GM23338 (cell line): ENCODE results near the gene HTATSF1. TPM values are rescaled to one million over a fixed set of nuclear protein-coding genes. Genes with fewer than 3 reads are reported as not detected.

Experiments used
- ATAC-seq: fragments of 200-7000 bp; cut with Tn5 transposase; 3 replicates; pipeline ENCODE4 v1.9.1; 2020
- DNase-seq: peaks from one replicate; pipeline ENCODE4 v3.0.0-alpha.2; 2015; ENCODE audit warnings: low spot score
- H2AFZ ChIP-seq: fragments of 200-600 bp; sonication (generic); 2 replicates; pipeline ENCODE4 v1.8.0; 2016; ENCODE audit warnings: antibody characterized with exemption, mild to moderate bottlenecking, moderate library complexity
- H3F3A ChIP-seq: fragments of 200-600 bp; sonication (generic); replicated peaks from 2 replicates; pipeline ENCODE4 v1.8.0; 2017; ENCODE audit warnings: antibody characterized with exemption, mixed run types, low read depth
- H3K27ac ChIP-seq: fragments of 200-600 bp; sonication (generic); 2 replicates; pipeline ENCODE4 v1.6.1; 2016; ENCODE audit warnings: low read depth
- H3K27me3 ChIP-seq: fragments of 200-600 bp; sonication (generic); 2 replicates; pipeline ENCODE4 v1.8.0; 2016; ENCODE audit warnings: mild to moderate bottlenecking, mixed run types, moderate library complexity; ENCODE audit not compliant: insufficient read depth
- H3K36me3 ChIP-seq: fragments of 200-600 bp; sonication (generic); 2 replicates; pipeline ENCODE4 v1.8.0; 2016; ENCODE audit warnings: mild to moderate bottlenecking; ENCODE audit not compliant: insufficient read depth
- H3K4me1 ChIP-seq: fragments of 200-600 bp; sonication (generic); 2 replicates; pipeline ENCODE4 v1.8.0; 2016; ENCODE audit warnings: mild to moderate bottlenecking, moderate library complexity; ENCODE audit not compliant: insufficient read depth
- H3K4me2 ChIP-seq: fragments of 200-600 bp; sonication (generic); 2 replicates; pipeline ENCODE4 v1.7.1; 2017; ENCODE audit warnings: mixed run types
- H3K4me3 ChIP-seq: fragments of 200-600 bp; sonication (generic); 2 replicates; pipeline ENCODE4 v1.6.1; 2016; ENCODE audit warnings: mixed run types
- H3K79me2 ChIP-seq: fragments of 200-600 bp; sonication (generic); replicated peaks from 2 replicates; pipeline ENCODE4 v1.8.0; 2017; ENCODE audit warnings: mild to moderate bottlenecking; ENCODE audit not compliant: insufficient read depth
- H3K9me2 ChIP-seq: fragments of 200-600 bp; sonication (generic); 2 replicates; pipeline ENCODE4 v1.8.0; 2017; ENCODE audit not compliant: insufficient read depth
- H4K20me1 ChIP-seq: fragments of 200-600 bp; sonication (generic); replicated peaks from 2 replicates; pipeline ENCODE4 v1.8.0; 2017; ENCODE audit warnings: mild to moderate bottlenecking; ENCODE audit not compliant: insufficient read depth
- H3K27ac Mint-ChIP-seq: 2 replicates; pipeline ENCODE4 v1.8.0; 2020; ENCODE audit warnings: inconsistent platforms, mild to moderate bottlenecking, moderate library complexity, mixed read lengths
- H3K27me3 Mint-ChIP-seq: 3 replicates; pipeline ENCODE4 v1.8.0; 2022; ENCODE audit warnings: low read depth, mild to moderate bottlenecking, moderate library complexity, mixed read lengths, inconsistent platforms; ENCODE audit not compliant: insufficient read depth, poor library complexity
- H3K36me3 Mint-ChIP-seq: 3 replicates; pipeline ENCODE4 v1.8.0; 2021; ENCODE audit warnings: low read depth, mild to moderate bottlenecking, inconsistent platforms, moderate library complexity, mixed read lengths
- H3K4me1 Mint-ChIP-seq: 3 replicates; pipeline ENCODE4 v1.8.0; 2020; ENCODE audit warnings: mild to moderate bottlenecking, inconsistent platforms, mixed read lengths
- H3K4me3 Mint-ChIP-seq: 3 replicates; pipeline ENCODE4 v1.8.0; 2021; ENCODE audit warnings: moderate library complexity, mild to moderate bottlenecking, inconsistent platforms, mixed read lengths
- H3K9me3 Mint-ChIP-seq: 3 replicates; pipeline ENCODE4 v1.8.0; 2020; ENCODE audit warnings: moderate library complexity, mild to moderate bottlenecking, inconsistent platforms, mixed read lengths
- CREB1 ChIP-seq: fragments of 250-450 bp; sonication (Bioruptor Pico); IDR thresholded peaks from 2 replicates; pipeline ENCODE4 v1.5.0; 2020; ENCODE audit warnings: low read depth, mild to moderate bottlenecking, moderate library complexity
- CTCF ChIP-seq, 2 experiments: fragments of 200-600 bp in 1 of 2; sonication (generic) in 1 of 2; conservative IDR thresholded peaks; 2 replicates each; pipeline versions ENCODE4 v1.5.1 to v1.6.1; 2016 to 2017; ENCODE audit warnings: antibody characterized with exemption in 2 of 2, low read depth in 2 of 2, mild to moderate bottlenecking in 2 of 2, moderate library complexity in 1 of 2
- ETS1 ChIP-seq: IDR thresholded peaks from 2 replicates; pipeline ENCODE4 v1.6.1; 2016; ENCODE audit warnings: antibody characterized with exemption
- EZH2 ChIP-seq: fragments of 200-600 bp; sonication (generic); IDR thresholded peaks from one replicate; pipeline ENCODE4 v1.8.0; 2017; ENCODE audit warnings: antibody characterized with exemption, mild to moderate bottlenecking, low read depth; ENCODE audit not compliant: unreplicated experiment
- EZH2phosphoT487 ChIP-seq: fragments of 200-600 bp; sonication (generic); IDR thresholded peaks from one replicate; pipeline ENCODE4 v1.8.1; 2018; ENCODE audit warnings: antibody characterized with exemption; ENCODE audit not compliant: unreplicated experiment
- JUNB ChIP-seq: IDR thresholded peaks from one replicate; pipeline ENCODE4 v1.6.1; 2016; ENCODE audit warnings: antibody characterized with exemption; ENCODE audit not compliant: unreplicated experiment
- NANOG ChIP-seq: IDR thresholded peaks from 2 replicates; pipeline ENCODE4 v1.6.1; 2016; ENCODE audit warnings: antibody characterized with exemption, borderline replicate concordance
- POLR2AphosphoS5 ChIP-seq: IDR thresholded peaks from 2 replicates; pipeline ENCODE4 v1.6.1; 2016; ENCODE audit warnings: antibody characterized with exemption, low read depth
- REST ChIP-seq: IDR thresholded peaks from one replicate; pipeline ENCODE4 v1.6.1; 2018; ENCODE audit warnings: antibody characterized with exemption; ENCODE audit not compliant: unreplicated experiment
- STAT1 ChIP-seq: IDR thresholded peaks from one replicate; pipeline ENCODE4 v1.6.1; 2016; ENCODE audit warnings: antibody characterized with exemption; ENCODE audit not compliant: unreplicated experiment
- ZNF114 ChIP-seq: fragments of 250-450 bp; sonication (Bioruptor Pico); IDR thresholded peaks from 2 replicates; pipeline ENCODE4 v1.5.0; 2020; ENCODE audit warnings: mild to moderate bottlenecking, moderate library complexity
- ZNF331 ChIP-seq: fragments of 250-450 bp; sonication (Bioruptor Pico); IDR thresholded peaks from 2 replicates; pipeline ENCODE4 v1.5.0; 2020; ENCODE audit warnings: low read depth, mild to moderate bottlenecking, moderate library complexity
- ZNF462 ChIP-seq: fragments of 250-450 bp; sonication (Bioruptor Pico); IDR thresholded peaks from 2 replicates; pipeline ENCODE4 v1.5.0; 2020; ENCODE audit warnings: mild to moderate bottlenecking, moderate library complexity
- polyA plus RNA-seq: library from polyadenylated mRNA; unstranded; fragments of >200 nt; fragmentation: Nextera tagmentation; extraction: Ambion mirVana; gene quantifications from 2 replicates; pipeline ENCODE4 v1.2.1, GENCODE V29; 2016
- total RNA-seq: library from RNA; depleted of rRNA; stranded (reverse); fragments of >200 nt; shearing (Covaris generic); gene quantifications from 2 replicates; pipeline ENCODE4 v1.2.3, GENCODE V29; 2014

HTATSF1 gene
- total and polyA plus RNA-seq, 2 experiments from 2014 or later, result 85.5 to 86.8 TPM

- no peaks in the 10 kb centered on the region for H3K9me2 ChIP-seq
- TF ChIP-seq POLR2AphosphoS5 (no peak), ETS1 (no peak), ZNF462 (CRISPR knock-in tag) (no peak), NANOG (no peak), JUNB (no peak), STAT1 (no peak), CTCF (conservative IDR thresholded peaks at IDR 0.05; ENCODE audit: low read depth in 2 of 2) (no peak), REST (no peak), ZNF114 (CRISPR knock-in tag) (no peak), EZH2phosphoT487 (no peak), ZNF331 (CRISPR knock-in tag) (no peak), CREB1 (CRISPR knock-in tag) (no peak), EZH2 (no peak)
Measured at GRCh38 chrX:136453114-136453513, 44.3 kb upstream of the HTATSF1 start.

More at GRCh38 chrX:136453114-136453513, 44.3 kb upstream of the HTATSF1 start:
- Mint-ChIP-seq H3K27ac (no peak overlapping the region), H3K9me3 (no peaks in the 10 kb centered on the region; the same call in 2 of the 3 replicates), H3K27me3 (no peaks in the 10 kb centered on the region), H3K36me3 (no peaks in the 10 kb centered on the region), H3K4me3 (no peak overlapping the region), H3K4me1 (no peaks in the 10 kb centered on the region)
- Histone ChIP-seq H4K20me1 (no peaks in the 10 kb centered on the region), H3K4me2 (no peak overlapping the region), H3K36me3 (no peaks in the 10 kb centered on the region), H3F3A (no peaks in the 10 kb centered on the region), H3K4me3 (no peak overlapping the region), H2AFZ (no peak overlapping the region), H3K27me3 (no peaks in the 10 kb centered on the region), H3K79me2 (no peaks in the 10 kb centered on the region), H3K4me1 (no peaks in the 10 kb centered on the region), H3K27ac (no peak overlapping the region)
- no peak for ATAC-seq
- DNase-seq, result no peak
